HepG2 (cell line): ENCODE data around the gene CEP131. TPM values are rescaled to one million over a fixed set of nuclear protein-coding genes. Genes with fewer than 3 reads are reported as not detected.

Experiments
- ATAC-seq: fragments of 200-7000 bp; cut with Tn5 transposase; 3 replicates; pipeline ENCODE4 v1.9.1; 2020; ENCODE audit warnings: mild to moderate bottlenecking, moderate library complexity
- BruUV-seq: library from RNA; stranded (reverse); fragments of 400-500 nt; replicated peaks from 2 replicates; lab custom pipeline; 2021; lab: Mats Ljungman, UMichigan
- CTCF ChIA-PET: fragments of 300-600 bp; formaldehyde crosslinking; extraction: SDS; loops from one replicate; lab custom pipeline; 2021; ENCODE audit warnings: low total read pairs, inconsistent platforms, low intra/inter-chr PET ratio; lab: Yijun Ruan, JAX
- POLR2A ChIA-PET: fragments of 350-600 bp; sonication (Branson Sonifier 250); formaldehyde crosslinking; loops from one replicate; lab custom pipeline; 2020; ENCODE audit warnings: antibody characterized with exemption, inconsistent platforms; lab: Yijun Ruan, JAX
- DNase-seq: peaks from one replicate; pipeline ENCODE4 v3.0.0-alpha.2; 2015; ENCODE audit warnings: low spot score
- FAIRE-seq: peaks from 3 replicates; lab custom pipeline; 2011; peaks lifted over from hg19 to GRCh38; lab: Jason Lieb, UNC
- H2AFZ ChIP-seq: one replicate; pipeline ENCODE4 v1.6.1; 2011; ENCODE audit warnings: low read length, inconsistent platforms
- H3K27ac ChIP-seq: fragments of 300-600 bp; 3 replicates; pipeline ENCODE4 v1.8.0; 2011; ENCODE audit warnings: mixed run types, mild to moderate bottlenecking, mixed read lengths, low read length, inconsistent platforms; ENCODE audit not compliant: insufficient read depth; ENCODE audit errors: extremely low read length
- H3K27me3 ChIP-seq, 2 experiments: fragments of 200-600 bp in 1 of 2; 2 replicates in 1 of 2; 3 replicates in 1 of 2; pipeline versions ENCODE4 v1.6.0 to v1.8.0; 2011; ENCODE audit warnings: low read length in 2 of 2, mild to moderate bottlenecking in 2 of 2, moderate library complexity in 2 of 2, inconsistent platforms in 1 of 2; ENCODE audit not compliant: insufficient read depth in 2 of 2, control insufficient read depth in 1 of 2
- H3K36me3 ChIP-seq, 2 experiments: fragments of 200-600 bp in 1 of 2; replicated peaks in 1 of 2; 2 replicates in 1 of 2; 3 replicates in 1 of 2; pipeline versions ENCODE4 v1.5.1 to v1.8.0; 2011; ENCODE audit warnings: low read length in 2 of 2, inconsistent platforms in 1 of 2; ENCODE audit not compliant: insufficient read depth in 2 of 2, control insufficient read depth in 1 of 2
- H3K4me1 ChIP-seq: 2 replicates; pipeline ENCODE4 v1.5.1; 2012; ENCODE audit warnings: low read length, inconsistent platforms; ENCODE audit not compliant: insufficient read depth
- H3K4me2 ChIP-seq: 2 replicates; pipeline ENCODE4 v1.6.0; 2011; ENCODE audit warnings: low read depth, low read length, inconsistent platforms
- H3K4me3 ChIP-seq, 3 experiments: fragments of 200-600 bp in 1 of 3; sonication (generic), shearing (Covaris generic) in 1 of 3; replicated peaks in 1 of 3; 2 replicates each; pipeline ENCODE4 v1.5.1; 2011 to 2016; ENCODE audit warnings: low read length in 3 of 3, inconsistent platforms in 2 of 3, low read depth in 2 of 3, mild to moderate bottlenecking in 2 of 3, control low read depth in 1 of 3, mixed read lengths in 1 of 3; ENCODE audit not compliant: insufficient read depth in 1 of 3
- H3K79me2 ChIP-seq: one replicate; pipeline ENCODE4 v1.6.1; 2011; ENCODE audit warnings: low read length, inconsistent platforms; ENCODE audit not compliant: insufficient read depth
- H3K9ac ChIP-seq: 2 replicates; pipeline ENCODE4 v1.6.0; 2011; ENCODE audit warnings: mild to moderate bottlenecking, low read depth, low read length, inconsistent platforms; ENCODE audit not compliant: insufficient read depth
- H3K9me3 ChIP-seq: 2 replicates; pipeline ENCODE4 v1.5.1; 2012; ENCODE audit warnings: mild to moderate bottlenecking, low read length
- H4K20me1 ChIP-seq: 2 replicates; pipeline ENCODE4 v1.6.0; 2011; ENCODE audit warnings: inconsistent platforms, mild to moderate bottlenecking, low read length, moderate library complexity; ENCODE audit not compliant: insufficient read depth
- ATF1 ChIP-seq: IDR thresholded peaks from 2 replicates; pipeline ENCODE4 v1.6.1; 2016; ENCODE audit warnings: mild to moderate bottlenecking, control low read depth
- BHLHE40 ChIP-seq: IDR thresholded peaks from 2 replicates; pipeline ENCODE4 v1.6.1; 2011; ENCODE audit warnings: low read length, improper control_type of control experiment
- BRCA1 ChIP-seq: sonication (generic); formaldehyde crosslinking; IDR thresholded peaks from 2 replicates; pipeline ENCODE4 v1.4.0; 2020; ENCODE audit warnings: missing genetic modification reagents
- ELF1 ChIP-seq: sonication (generic); formaldehyde crosslinking; IDR thresholded peaks from 2 replicates; pipeline ENCODE4 v1.4.0; 2020; ENCODE audit warnings: missing genetic modification reagents
- HNRNPLL ChIP-seq: fragments of 200-400 bp; formaldehyde crosslinking; IDR thresholded peaks from 2 replicates; pipeline ENCODE4 v1.6.1; 2017; ENCODE audit warnings: mild to moderate bottlenecking, low read depth, low read length; ENCODE audit not compliant: poor library complexity, severe bottlenecking
- KDM3A ChIP-seq: IDR thresholded peaks from 2 replicates; pipeline ENCODE4 v1.6.1; 2018; ENCODE audit warnings: low read depth, missing compliant biosample characterization
- LCORL ChIP-seq, 2 experiments: fragments of 450-650 bp in 1 of 2; sonication (generic) in 1 of 2; formaldehyde crosslinking in 1 of 2; IDR thresholded peaks; 2 replicates each; pipeline versions ENCODE4 v1.5.0 to v1.6.1; 2017 to 2020; ENCODE audit warnings: antibody characterized with exemption in 1 of 2, missing genetic modification reagents in 1 of 2
- MTF1 ChIP-seq: sonication (generic); formaldehyde crosslinking; IDR thresholded peaks from 2 replicates; pipeline ENCODE4 v1.5.0; 2020; ENCODE audit warnings: missing genetic modification reagents
- MXD3 ChIP-seq: IDR thresholded peaks from 2 replicates; pipeline ENCODE4 v1.6.1; 2016; ENCODE audit warnings: mild to moderate bottlenecking, missing biosample characterization, missing genetic modification reagents
- POLR2A ChIP-seq, 2 experiments: IDR thresholded peaks; 2 replicates each; pipeline ENCODE4 v1.6.1; 2011; ENCODE audit warnings: low read depth in 2 of 2, low read length in 2 of 2, mild to moderate bottlenecking in 1 of 2, moderate library complexity in 1 of 2; ENCODE audit not compliant: insufficient read depth in 1 of 2
- SRF ChIP-seq: IDR thresholded peaks from 2 replicates; pipeline ENCODE4 v1.6.1; 2011; ENCODE audit warnings: mild to moderate bottlenecking, low read depth, low read length, moderate library complexity
- TERF1 ChIP-seq: sonication (generic); formaldehyde crosslinking; IDR thresholded peaks from 2 replicates; pipeline ENCODE4 v1.8.0; 2022; ENCODE audit warnings: mild to moderate bottlenecking, missing genetic modification reagents, moderate library complexity
- TOPORS ChIP-seq: sonication (generic); formaldehyde crosslinking; IDR thresholded peaks from 2 replicates; pipeline ENCODE4 v1.8.0; 2023; ENCODE audit warnings: mild to moderate bottlenecking, missing genetic modification reagents
- TSC22D2 ChIP-seq: sonication (generic); formaldehyde crosslinking; IDR thresholded peaks from 2 replicates; pipeline ENCODE4 v1.5.1; 2020; ENCODE audit warnings: missing genetic modification reagents, mild to moderate bottlenecking, borderline replicate concordance
- YEATS4 ChIP-seq: sonication (generic); formaldehyde crosslinking; IDR thresholded peaks from 2 replicates; pipeline ENCODE4 v1.4.0; 2020; ENCODE audit warnings: missing genetic modification reagents, borderline replicate concordance
- ZNF3 ChIP-seq: IDR thresholded peaks from 2 replicates; pipeline ENCODE4 v1.7.0; 2017; ENCODE audit warnings: inconsistent platforms
- ZNF501 ChIP-seq: sonication (generic); formaldehyde crosslinking; IDR thresholded peaks from 2 replicates; pipeline ENCODE4 v1.5.1; 2020; ENCODE audit warnings: mild to moderate bottlenecking, moderate library complexity, missing genetic modification reagents
- ZNF839 ChIP-seq: sonication (generic); formaldehyde crosslinking; IDR thresholded peaks from 2 replicates; pipeline ENCODE4 v1.4.0; 2020; ENCODE audit warnings: missing genetic modification reagents, mild to moderate bottlenecking, borderline replicate concordance
- WGBS: methylation state at CpG from one replicate; pipeline ENCODE4 v1.1.6; 2017; ENCODE audit warnings: low lambda C conversion rate; 5-methylcytosine and 5-hydroxymethylcytosine counted together
- in situ Hi-C: cut with HindIII; loops from 2 replicates; pipeline ENCODE4 v1.10.0; 2017; ENCODE audit warnings: low pct_unique_long_range_greater_than_20kb; ENCODE audit not compliant: extremely low pct_ligation_motif_present
- intact Hi-C: fragments of 100-400 bp; cut with micrococcal nuclease; formaldehyde crosslinking; loops from one replicate; pipeline ENCODE4 v1.10.0; 2022; ENCODE audit not compliant: unreplicated experiment
- polyA plus RNA-seq, 8 experiments: library from polyadenylated mRNA; depleted of rRNA in 3 of 8; stranded (reverse) in 7 of 8; unstranded in 1 of 8; fragments of >200 nt; fragmentation: Illumina TruSeq in 4 of 8; extraction: Trizol in 4 of 8; gene quantifications; 2 replicates each; pipeline versions ENCODE4 v1.2.1 to v1.2.3, GENCODE V29; 2011 to 2016; ENCODE audit warnings: low read depth in 4 of 8, missing spikeins in 1 of 8, mixed read lengths in 1 of 8; ENCODE audit not compliant: insufficient read depth in 1 of 8
- total RNA-seq, 5 experiments: library from RNA; depleted of rRNA; stranded (reverse); fragments of >200 nt; fragmentation: Illumina TruSeq; extraction: Trizol; gene quantifications; 2 replicates each; pipeline ENCODE4 v1.2.3, GENCODE V29; 2016; ENCODE audit warnings: low read depth in 1 of 5

CEP131 gene
- total and polyA plus RNA-seq, 2 of the 13 experiments (the other 11 are each of a cell fraction or from before 2014, with no cell fraction given), result 5.0 to 16.8 TPM

- in situ Hi-C loops, result loop anchor here (5.0 kb wide), 2 partner anchors 50 to 85 kb away; no protein-coding TSS in a partner anchor
- TF ChIP-seq BHLHE40, result 0 out of 2 replicates have a peak, but pooled peaks have one; percentile 3
- 0 out of 2 replicates have a peak, but pooled peaks have one; percentile 34 for TF ChIP-seq YEATS4 (CRISPR knock-in tag)
- 0 out of 2 replicates have a peak, but pooled peaks have one; percentile 61 for TF ChIP-seq TSC22D2 (CRISPR knock-in tag)
- no peak for TF ChIP-seq TOPORS
- TF ChIP-seq ZNF839, result no peak
- TF ChIP-seq ATF1 (CRISPR knock-in tag), result no peak
- no peak for TF ChIP-seq BRCA1
- peak; percentile 17; the same call in 1 of the 2 replicates for TF ChIP-seq KDM3A
- TF ChIP-seq POLR2A (IDR thresholded peaks at IDR 0.05; ENCODE audit: insufficient read depth in 1 of 2, low read depth in 2 of 2, low read length in 2 of 2), result no peak
- no peak for TF ChIP-seq ZNF3 (CRISPR knock-in tag)
- 0 out of 2 replicates have a peak, but pooled peaks have one; percentile 20 for TF ChIP-seq ELF1
- TF ChIP-seq HNRNPLL, result peak; percentile 22
- no peak for TF ChIP-seq TERF1 (CRISPR knock-in tag)
- TF ChIP-seq MXD3, result peak; percentile 54; the same call in 1 of the 2 replicates
- no peak for TF ChIP-seq SRF
- no peak for TF ChIP-seq MTF1 (CRISPR knock-in tag)
- no peak for TF ChIP-seq ZNF501 (CRISPR knock-in tag)
- no peak for TF ChIP-seq LCORL (IDR thresholded peaks at IDR 0.05)
- TF ChIP-seq LCORL (CRISPR knock-in tag; IDR thresholded peaks at IDR 0.05), result peak; percentile 79
Measured at GRCh38 chr17:81142301-81143199, 80.2 kb downstream of the CEP131 start.

More at GRCh38 chr17:81142301-81143199, 80.2 kb downstream of the CEP131 start:
- no peaks in the 10 kb centered on the region for H3K9me3 ChIP-seq
- intact Hi-C loops, result loop anchor here (1.0 to 5.0 kb wide), 4 partner anchors 47 to 99 kb away; partner anchors contain the start of gene CEP131
- peak overlapping the region; percentile 34 for H3K9ac ChIP-seq
- no TSS peak for BruUV-seq
- peak overlapping the region; percentile 68 for H3K4me2 ChIP-seq
- H3K4me1 ChIP-seq, result peaks cover 31% of the 10 kb centered on the region
- H3K4me3 ChIP-seq, result peak overlapping the region in 2 of 3 experiments; percentile 3 to 51; a peak in 2 of 6 replicates
- H3K27ac ChIP-seq, result no peak overlapping the region
- DNase-seq, result peak; percentile 82
- ChIA-PET POLR2A (interaction anchor here (0.7 to 1.4 kb wide), 10 partner anchors 8 to 99 kb away, joined by 3 to 6 read pairs (median 3); partner anchors contain the start of genes CEP131, NDUFAF8 and TEPSIN), CTCF (interaction anchor here (1.1 to 2.8 kb wide), 5 partner anchors 9 to 99 kb away, joined by 3 to 28 read pairs (median 12); no protein-coding TSS in a partner anchor)
- H4K20me1 ChIP-seq, result no peaks in the 10 kb centered on the region
- 29% methylated on average over 12 of the region's 25 CpGs for WGBS
- ATAC-seq, result peak; percentile 92
- FAIRE-seq, result peak; percentile 88
- H3K27me3 ChIP-seq, result no peaks in the 10 kb centered on the region
- no peak overlapping the region for H2AFZ ChIP-seq
- H3K36me3 ChIP-seq, result no peaks in the 10 kb centered on the region
- no peaks in the 10 kb centered on the region for H3K79me2 ChIP-seq
